Endothelial cell of umbilical vein (primary cell): Measurements from ENCODE around the gene TMEM182. TPM values are rescaled to one million over a fixed set of nuclear protein-coding genes. Genes with fewer than 3 reads are reported as not detected.

Experiments used
- BruUV-seq: library from RNA; stranded (reverse); fragments of 400-500 nt; replicated peaks from 2 replicates; lab custom pipeline; 2021; lab: Mats Ljungman, UMichigan
- CTCF ChIA-PET: fragments of 300-600, 350-600 bp; sonication (Branson Sonifier 250); formaldehyde crosslinking; loops from one replicate; lab custom pipeline; 2021; ENCODE audit warnings: antibody characterized with exemption, inconsistent platforms; lab: Charles Lee
- POLR2A ChIA-PET: fragments of 300-600, 350-600 bp; sonication (Branson Sonifier 250); formaldehyde crosslinking; loops from one replicate; lab custom pipeline; 2021; ENCODE audit warnings: antibody characterized with exemption, inconsistent platforms; lab: Charles Lee
- DNase-seq: peaks from one replicate; pipeline ENCODE4 v3.0.0-alpha.2; 2011; ENCODE audit warnings: low read depth, low spot score
- FAIRE-seq: peaks from 2 replicates; lab custom pipeline; 2011; peaks lifted over from hg19 to GRCh38; lab: Jason Lieb, UNC
- H2AFZ ChIP-seq: 2 replicates; pipeline ENCODE4 v1.6.0; 2012; ENCODE audit warnings: low read depth, low read length, control low read depth, inconsistent platforms
- H3K27ac ChIP-seq: 2 replicates; pipeline ENCODE4 v1.5.1; 2011; ENCODE audit warnings: low read depth, mild to moderate bottlenecking, control low read depth, low read length, moderate library complexity; ENCODE audit not compliant: insufficient read depth
- H3K27me3 ChIP-seq, 2 experiments: 2 replicates each; pipeline versions ENCODE4 v1.6.0 to v1.6.1; 2011; ENCODE audit warnings: low read length in 2 of 2, mixed read lengths in 1 of 2; ENCODE audit not compliant: control insufficient read depth in 2 of 2, insufficient read depth in 2 of 2
- H3K36me3 ChIP-seq, 2 experiments: 2 replicates in 1 of 2; 3 replicates in 1 of 2; pipeline ENCODE4 v1.5.1; 2011; ENCODE audit warnings: low read length in 2 of 2, mild to moderate bottlenecking in 1 of 2, moderate library complexity in 1 of 2; ENCODE audit not compliant: control insufficient read depth in 2 of 2, insufficient read depth in 2 of 2; ENCODE audit errors: extremely low read depth in 1 of 2
- H3K4me1 ChIP-seq: 3 replicates; pipeline ENCODE4 v1.5.1; 2011; ENCODE audit warnings: mild to moderate bottlenecking, low read length; ENCODE audit not compliant: control insufficient read depth, insufficient read depth; ENCODE audit errors: extremely low read depth
- H3K4me2 ChIP-seq: 2 replicates; pipeline ENCODE4 v1.6.1; 2011; ENCODE audit warnings: low read length, control low read depth, mixed read lengths; ENCODE audit not compliant: insufficient read depth
- H3K4me3 ChIP-seq, 3 experiments: fragments of 200-600 bp in 1 of 3; sonication (generic), shearing (Covaris generic) in 1 of 3; replicated peaks in 1 of 3; 2 replicates each; pipeline ENCODE4 v1.5.1; 2011 to 2016; ENCODE audit warnings: control low read depth in 3 of 3, low read length in 3 of 3, mild to moderate bottlenecking in 2 of 3, inconsistent platforms in 1 of 3, low read depth in 1 of 3, moderate library complexity in 1 of 3; ENCODE audit not compliant: insufficient read depth in 1 of 3
- H3K79me2 ChIP-seq: 2 replicates; pipeline ENCODE4 v1.6.0; 2012; ENCODE audit warnings: low read length, inconsistent platforms; ENCODE audit not compliant: control insufficient read depth, insufficient read depth
- H3K9ac ChIP-seq: replicated peaks from 2 replicates; pipeline ENCODE3; 2011; ENCODE audit warnings: low read length, control low read depth; ENCODE audit not compliant: insufficient read depth; ENCODE audit errors: extremely low read depth
- H3K9me1 ChIP-seq: replicated peaks from 3 replicates; pipeline ENCODE4 v1.6.0; 2011; ENCODE audit warnings: mild to moderate bottlenecking, low read length; ENCODE audit not compliant: control insufficient read depth, insufficient read depth; ENCODE audit errors: extremely low read depth
- H3K9me3 ChIP-seq: replicated peaks from 2 replicates; pipeline ENCODE4 v1.5.1; 2012; ENCODE audit warnings: low read length, inconsistent platforms; ENCODE audit not compliant: control insufficient read depth, insufficient read depth
- H4K20me1 ChIP-seq: replicated peaks from 2 replicates; pipeline ENCODE3; 2011; ENCODE audit warnings: mild to moderate bottlenecking, low read length; ENCODE audit not compliant: control insufficient read depth, insufficient read depth; ENCODE audit errors: extremely low read depth
- EZH2 ChIP-seq: IDR thresholded peaks from 2 replicates; pipeline ENCODE4 v1.6.1; 2012; ENCODE audit warnings: borderline replicate concordance, low read depth, mild to moderate bottlenecking, moderate library complexity, low read length, inconsistent platforms; ENCODE audit not compliant: severe bottlenecking
- FOS ChIP-seq: IDR thresholded peaks from 2 replicates; pipeline ENCODE4 v1.6.1; 2011; ENCODE audit warnings: mild to moderate bottlenecking, low read length, moderate library complexity, borderline replicate concordance; ENCODE audit not compliant: insufficient read depth
- GATA2 ChIP-seq: IDR thresholded peaks from 2 replicates; pipeline ENCODE4 v1.7.0; 2011; ENCODE audit warnings: low read depth, mild to moderate bottlenecking, moderate library complexity, mixed read lengths, low read length; ENCODE audit not compliant: insufficient read length, insufficient read depth
- JUN ChIP-seq: IDR thresholded peaks from 2 replicates; pipeline ENCODE4 v1.6.1; 2011; ENCODE audit warnings: borderline replicate concordance, low read depth; ENCODE audit not compliant: insufficient read length, insufficient read depth
- MYC ChIP-seq: IDR thresholded peaks from one replicate; pipeline ENCODE4 v1.6.1; 2011; ENCODE audit warnings: mild to moderate bottlenecking, low read depth, low read length
- POLR2A ChIP-seq: IDR thresholded peaks from 2 replicates; pipeline ENCODE4 v1.6.1; 2012; ENCODE audit warnings: low read depth, mild to moderate bottlenecking, control low read depth, low read length
- POLR2AphosphoS5 ChIP-seq: IDR thresholded peaks from 2 replicates; pipeline ENCODE4 v1.6.1; 2012; ENCODE audit warnings: low read depth, mild to moderate bottlenecking, control low read depth, low read length, moderate library complexity; ENCODE audit not compliant: insufficient read depth
- dilution Hi-C: fragments of 300-500 bp; cut with MboI; formaldehyde crosslinking; loops from one replicate; pipeline ENCODE4 v1.15.0; 2019; ENCODE audit warnings: low sequenced_read_pairs; ENCODE audit not compliant: extremely low pct_ligation_motif_present
- intact Hi-C: fragments of 100-400 bp; cut with micrococcal nuclease; formaldehyde crosslinking; loops from one replicate; pipeline ENCODE4 v1.10.0; 2022
- polyA plus RNA-seq, 4 experiments: library from polyadenylated mRNA; depleted of rRNA in 3 of 4; stranded (reverse) in 3 of 4; unstranded in 1 of 4; fragments of >200 nt; gene quantifications; 2 replicates each; pipeline versions ENCODE4 v1.2.1 to v1.2.3, GENCODE V29; 2011 to 2012; ENCODE audit warnings: missing spikeins in 1 of 4
- total RNA-seq: library from RNA; stranded (reverse); gene quantifications from 2 replicates; pipeline ENCODE4 v1.2.3, GENCODE V29; 2021
- TF ChIP-seq, protein P1 (sequence below): IDR thresholded peaks from 2 replicates; pipeline ENCODE4 v1.6.1; 2011; ENCODE audit not compliant: insufficient read depth, insufficient read length
- TF ChIP-seq, protein P2 (sequence below), 2 donors: IDR thresholded peaks; 1 replicate in 1 of 2; 2 replicates in 1 of 2; pipeline ENCODE4 v1.5.1; 2011; ENCODE audit warnings: low read length in 2 of 2, mild to moderate bottlenecking in 2 of 2, moderate library complexity in 2 of 2, control low read depth in 1 of 2, inconsistent platforms in 1 of 2, low read depth in 1 of 2; ENCODE audit not compliant: insufficient read depth in 1 of 2; ENCODE audit errors: extremely low read depth in 1 of 2

The TMEM182 gene
- total and polyA plus RNA-seq, 2 donors (not counting 3 experiments of a cell fraction or from before 2014, with no cell fraction given): 0.69 to 0.95 TPM

DNA sequence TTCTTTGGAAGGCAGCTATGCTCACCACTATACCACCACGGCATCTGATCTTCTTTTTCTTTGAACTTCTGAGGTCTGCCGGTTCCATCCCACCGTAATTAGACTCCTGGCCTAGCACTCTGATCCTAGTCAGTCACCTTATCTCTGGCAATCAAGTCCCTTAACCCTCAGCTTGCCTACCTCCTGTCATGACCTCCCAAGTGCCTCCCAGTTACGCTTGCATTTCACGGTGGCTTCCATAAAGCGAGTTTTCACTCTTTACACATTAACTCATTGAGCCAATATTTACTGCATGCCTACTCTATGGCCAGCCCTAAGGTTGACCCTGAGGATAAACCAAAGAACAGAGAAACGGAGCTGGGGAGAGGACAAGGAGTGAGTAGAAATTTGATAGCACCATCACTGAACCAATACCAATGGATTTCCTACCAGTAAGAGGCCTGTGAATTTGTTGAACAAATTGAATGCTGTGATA, 37.8 kb upstream of the TMEM182 start:
- Histone ChIP-seq H4K20me1 (no peaks in the 10 kb centered on the region), H3K79me2 (no peaks in the 10 kb centered on the region), H3K27ac (no peak overlapping the region), H3K9me1 (no peaks in the 10 kb centered on the region), H3K4me1 (no peaks in the 10 kb centered on the region), H3K9me3 (no peaks in the 10 kb centered on the region), H3K9ac (no peak overlapping the region), H3K4me2 (no peak overlapping the region), H3K27me3 (no peaks in the 10 kb centered on the region), H2AFZ (no peak overlapping the region), H3K4me3 (no peak overlapping the region), H3K36me3 (peaks cover 0 to 11% of the 10 kb centered on the region in 2 experiments)
- no peak for DNase-seq
- ChIA-PET CTCF (no interaction called here), POLR2A (no interaction called here)
- TF ChIP-seq FOS (no peak), EZH2 (no peak), JUN (no peak), POLR2AphosphoS5 (no peak), GATA2 (no peak), POLR2A (no peak), MYC (no peak)
- TF ChIP-seq, protein P1, sequence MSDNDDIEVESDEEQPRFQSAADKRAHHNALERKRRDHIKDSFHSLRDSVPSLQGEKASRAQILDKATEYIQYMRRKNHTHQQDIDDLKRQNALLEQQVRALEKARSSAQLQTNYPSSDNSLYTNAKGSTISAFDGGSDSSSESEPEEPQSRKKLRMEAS: no peak
- TF ChIP-seq, protein P2, sequence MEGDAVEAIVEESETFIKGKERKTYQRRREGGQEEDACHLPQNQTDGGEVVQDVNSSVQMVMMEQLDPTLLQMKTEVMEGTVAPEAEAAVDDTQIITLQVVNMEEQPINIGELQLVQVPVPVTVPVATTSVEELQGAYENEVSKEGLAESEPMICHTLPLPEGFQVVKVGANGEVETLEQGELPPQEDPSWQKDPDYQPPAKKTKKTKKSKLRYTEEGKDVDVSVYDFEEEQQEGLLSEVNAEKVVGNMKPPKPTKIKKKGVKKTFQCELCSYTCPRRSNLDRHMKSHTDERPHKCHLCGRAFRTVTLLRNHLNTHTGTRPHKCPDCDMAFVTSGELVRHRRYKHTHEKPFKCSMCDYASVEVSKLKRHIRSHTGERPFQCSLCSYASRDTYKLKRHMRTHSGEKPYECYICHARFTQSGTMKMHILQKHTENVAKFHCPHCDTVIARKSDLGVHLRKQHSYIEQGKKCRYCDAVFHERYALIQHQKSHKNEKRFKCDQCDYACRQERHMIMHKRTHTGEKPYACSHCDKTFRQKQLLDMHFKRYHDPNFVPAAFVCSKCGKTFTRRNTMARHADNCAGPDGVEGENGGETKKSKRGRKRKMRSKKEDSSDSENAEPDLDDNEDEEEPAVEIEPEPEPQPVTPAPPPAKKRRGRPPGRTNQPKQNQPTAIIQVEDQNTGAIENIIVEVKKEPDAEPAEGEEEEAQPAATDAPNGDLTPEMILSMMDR (IDR thresholded peaks at IDR 0.05; ENCODE audit: extremely low read depth in 1 of 2, insufficient read depth in 1 of 2, low read depth in 1 of 2, low read length in 2 of 2): no peak
- dilution Hi-C loops (no loop called here), intact Hi-C loops (no loop called here)
- no TSS peak for BruUV-seq
- FAIRE-seq: no peak
